Measurements from ENCODE around the gene GRIK4.

GRCh38 chr11:120694726-120695125, 183.2 kb downstream of the GRIK4 start:
- TF ChIP-seq CTCF (IDR thresholded peaks at IDR 0.05; ENCODE audit: extremely low read depth in 1 of 2, insufficient read depth in 1 of 2, low read depth in 1 of 2, low read length in 2 of 2) (no peak), EZH2 (IDR thresholded peaks at IDR 0.05; ENCODE audit: borderline replicate concordance, low read depth, low read length, severe bottlenecking) (no peak), POLR2A (IDR thresholded peaks at IDR 0.05; ENCODE audit: low read depth, low read length) (no peak), MAX (IDR thresholded peaks at IDR 0.05; ENCODE audit: insufficient read depth, insufficient read length) (no peak), GATA2 (IDR thresholded peaks at IDR 0.05; ENCODE audit: insufficient read depth, insufficient read length, low read depth, low read length) (no peak), POLR2AphosphoS5 (IDR thresholded peaks at IDR 0.05; ENCODE audit: insufficient read depth, low read depth, low read length) (no peak), MYC (IDR thresholded peaks at IDR 0.05; ENCODE audit: low read depth, low read length) (no peak), FOS (IDR thresholded peaks at IDR 0.05; ENCODE audit: borderline replicate concordance, insufficient read depth, low read length) (no peak)
